Measurements from ENCODE around the gene PTGER4. TPM values are rescaled to one million over a fixed set of nuclear protein-coding genes. Genes with fewer than 3 reads are reported as not detected.

The PTGER4 gene
- total RNA-seq, 1 donor from 2014 or later = 8.0 TPM

DNA sequence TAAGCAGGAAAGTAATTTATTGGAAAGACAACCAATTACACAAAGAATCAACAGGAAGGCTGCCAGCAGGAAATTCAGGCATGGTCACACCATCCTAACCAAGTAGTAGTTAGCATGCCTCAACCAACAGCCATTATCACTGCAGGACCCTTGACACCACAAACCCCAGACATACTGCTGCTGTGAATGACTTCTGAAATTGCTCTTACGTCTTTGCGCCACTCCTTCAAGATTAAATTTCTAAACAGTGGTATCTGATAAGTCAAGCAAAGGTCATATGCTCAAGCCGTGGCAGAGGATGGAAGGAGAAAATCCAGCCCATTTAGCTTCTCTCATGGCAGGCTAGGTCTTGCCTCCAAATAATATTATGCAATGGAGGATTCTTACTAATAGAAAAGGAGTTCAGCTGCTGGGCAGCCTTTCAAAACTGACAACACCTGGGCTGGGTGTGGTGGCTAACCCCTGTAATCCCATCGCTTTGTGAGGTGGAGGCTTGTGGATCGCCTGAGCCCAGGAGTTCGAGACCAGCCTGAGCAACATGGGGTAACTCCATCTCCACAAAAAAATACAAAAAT lies 5.0 kb upstream of the PTGER4 start:
- Mint-ChIP-seq H3K27me3 (peaks cover 31% of the 10 kb centered on the region), H3K4me1 (ENCODE audit: unreplicated experiment) (peaks cover 16% of the 10 kb centered on the region), H3K9me3 (peaks cover 5% of the 10 kb centered on the region)

GRCh38 chr5:40675396-40676133 lies 4.2 kb upstream of the PTGER4 start:
- Mint-ChIP-seq H3K36me3 (no peaks in the 10 kb centered on the region), H3K4me3 (no peak overlapping the region), H3K4me1 (ENCODE audit: unreplicated experiment) (peaks cover 21% of the 10 kb centered on the region), H3K27ac (no peak overlapping the region), H3K9me3 (peaks cover 5% of the 10 kb centered on the region), H3K27me3 (peaks cover 34% of the 10 kb centered on the region)
- no peak for DNase-seq (ENCODE audit: extremely low spot score, unreplicated experiment)
- TF ChIP-seq CTCF (conservative IDR thresholded peaks at IDR 0.05) = no peak

More for the DNA sequence above, 5.0 kb upstream of the PTGER4 start:
- H3K27ac Mint-ChIP-seq = no peak overlapping the region
- H3K4me3 Mint-ChIP-seq = no peak overlapping the region
- TF ChIP-seq CTCF (conservative IDR thresholded peaks at IDR 0.05) = no peak
- no peak for DNase-seq (ENCODE audit: extremely low spot score, unreplicated experiment)
- H3K36me3 Mint-ChIP-seq = no peaks in the 10 kb centered on the region

GRCh38 chr5:40676613-40677343 lies 2.9 kb upstream of the PTGER4 start:
- peaks cover 5% of the 10 kb centered on the region for H3K9me3 Mint-ChIP-seq
- no peak for TF ChIP-seq CTCF (conservative IDR thresholded peaks at IDR 0.05)
- no peaks in the 10 kb centered on the region for H3K36me3 Mint-ChIP-seq
- peaks cover 29% of the 10 kb centered on the region for H3K4me1 Mint-ChIP-seq (ENCODE audit: unreplicated experiment)
- DNase-seq (ENCODE audit: extremely low spot score, unreplicated experiment) = no peak
- H3K27ac Mint-ChIP-seq = peak overlapping the region; percentile 78
- peaks cover 40% of the 10 kb centered on the region for H3K27me3 Mint-ChIP-seq
- peak overlapping the region; percentile 77 for H3K4me3 Mint-ChIP-seq

GRCh38 chr5:40677456-40677855 lies 2.3 kb upstream of the PTGER4 start:
- Mint-ChIP-seq H3K36me3 (peaks cover 5% of the 10 kb centered on the region), H3K27ac (peak overlapping the region; percentile 12), H3K27me3 (peaks cover 46% of the 10 kb centered on the region), H3K4me3 (peak overlapping the region; percentile 77), H3K4me1 (ENCODE audit: unreplicated experiment) (peaks cover 29% of the 10 kb centered on the region), H3K9me3 (peaks cover 5% of the 10 kb centered on the region)
- no peak for TF ChIP-seq CTCF (conservative IDR thresholded peaks at IDR 0.05)
- no peak for DNase-seq (ENCODE audit: extremely low spot score, unreplicated experiment)

GRCh38 chr5:40678026-40678425 lies 1.7 kb upstream of the PTGER4 start:
- TF ChIP-seq CTCF (conservative IDR thresholded peaks at IDR 0.05) = no peak

More at GRCh38 chr5:40678026-40678425, 1.7 kb upstream of the PTGER4 start:
- Mint-ChIP-seq H3K4me1 (ENCODE audit: unreplicated experiment) (peaks cover 29% of the 10 kb centered on the region), H3K36me3 (peaks cover 5% of the 10 kb centered on the region), H3K4me3 (peak overlapping the region; percentile 26), H3K9me3 (peaks cover under 1% of the 10 kb centered on the region), H3K27me3 (peaks cover 48% of the 10 kb centered on the region), H3K27ac (no peak overlapping the region)
- DNase-seq (ENCODE audit: extremely low spot score, unreplicated experiment) = no peak

All from type B pancreatic cell (in vitro differentiated cells).